Activated CD8-positive, alpha-beta memory T cell treated with anti-CD3 and anti-CD28 coated beads for 1 hour (primary cell): ENCODE measurements around the gene SMIM24.

Source experiments
- DNase-seq, 2 donors: peaks; one replicate each; pipeline ENCODE4 v3.0.0-alpha.2; 2020; ENCODE audit warnings: low read depth in 1 of 2; ENCODE audit errors: extremely low read depth in 1 of 2

Gene SMIM24

DNA sequence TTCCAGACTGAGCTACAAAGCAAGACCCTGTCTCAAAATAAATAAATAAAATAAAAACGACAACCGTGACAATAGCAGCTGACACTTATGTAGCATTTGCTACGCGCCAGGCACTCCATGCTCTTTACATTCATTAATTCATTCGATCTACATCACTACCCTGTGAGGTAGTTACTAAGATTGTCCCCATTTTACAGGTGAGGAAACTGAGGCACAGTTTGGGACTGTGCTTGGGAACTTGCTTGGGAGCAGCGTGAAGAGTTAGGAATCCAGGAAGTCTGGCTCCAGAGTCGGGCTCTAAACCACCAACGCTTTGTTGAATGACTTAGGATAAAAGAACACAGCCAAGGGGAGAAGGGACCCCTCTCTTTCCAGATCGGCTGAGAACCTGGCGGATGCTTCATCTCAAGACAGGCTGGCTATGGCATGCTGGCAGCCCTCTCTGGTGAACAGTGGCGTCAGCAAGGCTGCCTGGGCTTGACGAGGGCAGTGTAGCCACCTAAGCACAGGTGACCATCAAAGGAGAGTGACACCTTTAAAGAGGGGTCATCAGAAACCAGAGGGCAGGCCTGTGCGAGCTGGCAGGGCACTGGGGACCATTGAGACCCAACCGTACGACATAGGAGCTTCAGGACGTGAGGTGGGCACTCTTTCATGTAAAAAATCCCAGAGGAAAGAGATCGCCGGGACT lies 19.6 kb upstream of the SMIM24 start:
- no peak for DNase-seq

DNA sequence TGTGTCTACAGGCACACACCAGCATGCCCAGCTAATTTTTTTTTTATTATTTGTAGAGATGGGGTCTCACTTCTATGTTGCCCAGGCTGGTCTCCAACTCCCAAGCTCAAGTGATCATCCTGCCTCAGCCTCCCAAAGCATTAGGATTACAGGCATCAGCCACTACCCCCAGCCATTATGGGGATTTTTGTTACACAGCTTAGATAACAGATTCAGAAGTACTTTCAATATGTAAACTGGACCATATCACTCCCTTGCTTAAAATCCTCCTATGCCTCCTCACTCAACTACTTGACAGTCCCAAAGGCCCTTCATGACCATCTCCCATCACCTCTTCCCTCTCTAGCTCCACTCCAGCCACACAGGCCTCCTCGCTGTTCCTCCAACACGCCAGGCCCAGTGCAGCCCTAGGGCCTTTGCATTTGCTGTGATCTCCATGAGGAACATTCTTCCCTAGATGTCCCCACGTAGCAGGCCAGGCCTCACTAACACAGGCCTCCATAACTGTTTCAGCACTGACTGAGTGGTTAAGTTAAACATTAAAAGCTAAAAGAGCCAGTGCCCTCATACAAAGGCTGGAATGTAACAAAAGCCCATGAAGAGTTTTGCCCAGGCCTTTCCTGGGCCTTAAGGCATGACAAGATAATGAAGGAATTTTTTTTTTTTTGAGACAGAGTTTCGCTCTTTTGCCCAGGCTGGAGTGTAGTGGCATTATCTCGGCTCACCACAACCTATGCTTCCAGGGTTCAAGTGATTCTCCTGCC lies 17.6 kb upstream of the SMIM24 start:
- no peak for DNase-seq

DNA sequence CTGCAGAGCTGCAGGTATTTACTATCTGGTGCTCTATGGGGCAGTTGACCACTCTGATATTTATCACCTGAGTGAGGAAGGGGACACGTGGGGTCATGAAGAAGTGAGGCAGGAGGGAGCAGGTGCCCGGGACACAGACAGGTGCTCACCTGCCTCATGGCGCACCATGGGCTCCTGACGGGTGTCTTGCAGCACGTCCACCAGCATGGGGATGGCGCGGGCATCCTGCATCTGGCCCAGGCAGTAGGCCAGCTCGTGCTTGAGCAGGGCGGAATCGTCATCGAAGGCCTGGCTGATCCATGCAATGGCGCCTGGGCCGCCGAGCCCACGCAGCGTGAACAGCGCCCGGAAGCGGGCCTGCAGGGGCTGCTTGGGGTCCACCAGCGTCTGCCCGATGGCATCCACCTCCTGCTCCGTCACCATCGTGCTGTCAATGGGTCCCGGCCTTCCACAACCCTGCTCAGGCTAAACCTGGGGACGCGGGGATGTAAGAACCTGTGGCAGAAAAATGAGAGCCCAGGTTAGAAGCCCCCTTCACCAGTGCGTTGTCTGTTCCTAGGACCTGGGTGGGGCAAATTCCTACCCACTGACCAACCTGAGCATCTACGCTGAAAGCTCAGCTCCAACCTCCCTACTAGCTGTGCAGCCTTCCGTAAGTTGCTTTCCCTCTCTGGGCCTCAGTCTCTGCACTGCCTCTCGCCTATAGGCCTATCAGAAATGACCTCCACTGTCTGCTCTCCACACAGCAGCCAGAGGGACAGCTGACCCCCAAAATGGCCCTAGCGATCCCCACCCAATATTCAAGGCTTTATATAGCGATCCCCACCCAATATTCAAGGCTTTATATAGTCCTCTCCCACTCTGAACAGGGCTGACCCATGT lies 16.3 kb upstream of the SMIM24 start:
- DNase-seq: no peak

DNA sequence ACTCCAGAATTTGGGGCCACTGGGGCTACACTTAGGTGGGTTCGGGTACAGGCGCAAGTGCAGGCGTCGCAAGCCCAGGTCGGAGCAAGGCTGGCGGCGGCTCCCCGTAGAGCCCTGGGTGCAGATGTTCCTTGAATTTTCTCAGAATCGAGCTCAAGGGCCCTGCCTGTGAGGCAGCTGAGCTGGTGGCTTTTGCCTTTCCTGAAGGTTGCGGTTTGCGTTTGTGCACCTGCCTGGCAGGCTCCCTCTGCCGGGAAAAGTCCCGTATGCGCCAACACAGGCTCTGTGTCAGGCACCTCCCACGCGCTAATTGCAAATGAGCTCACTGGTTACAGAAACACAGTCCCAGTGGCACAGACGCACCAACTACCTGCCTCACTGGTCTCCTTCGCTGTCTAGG lies 14.2 kb upstream of the SMIM24 start:
- no peak for DNase-seq

DNA sequence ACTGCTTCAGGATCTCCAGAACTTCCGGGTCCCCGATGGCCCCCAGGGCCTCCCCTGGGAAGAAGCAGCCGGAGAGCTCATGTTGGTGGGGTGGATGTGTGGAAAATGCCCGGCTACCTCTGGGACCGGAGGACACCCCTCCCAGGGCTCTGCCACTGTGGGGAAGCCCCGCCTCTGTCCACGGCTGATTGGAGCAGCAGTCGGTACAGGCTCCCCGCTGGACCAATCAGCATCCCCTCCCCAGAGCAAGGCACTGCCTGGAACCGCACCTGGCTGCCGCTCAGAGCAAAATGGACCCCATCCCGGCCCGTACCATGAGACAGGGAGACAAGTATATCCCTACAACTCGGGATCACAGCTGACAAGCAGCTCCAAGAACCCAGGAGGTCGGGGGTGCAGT lies 13.7 kb upstream of the SMIM24 start:
- no peak for DNase-seq

DNA sequence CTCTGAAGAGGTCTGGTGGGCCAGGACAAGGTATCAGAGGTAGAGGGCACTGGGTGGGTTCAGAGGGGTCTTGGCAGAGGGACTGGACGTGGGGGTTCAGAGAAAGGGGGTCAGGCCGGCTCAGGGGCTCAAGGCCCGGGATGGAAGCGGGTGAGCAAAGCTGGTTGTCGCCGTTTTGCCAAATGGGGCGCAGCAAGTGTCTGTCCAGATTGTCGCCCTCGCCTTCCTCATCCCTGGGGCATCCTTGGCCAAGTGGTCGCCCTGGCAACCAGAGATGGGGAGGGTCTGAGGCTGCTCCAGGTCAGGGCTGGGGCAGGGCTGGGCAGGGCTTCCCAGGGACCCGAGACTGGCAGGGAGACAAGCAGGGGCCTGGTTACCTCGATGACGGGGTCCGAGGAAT lies 13.3 kb upstream of the SMIM24 start:
- no peak for DNase-seq

DNA sequence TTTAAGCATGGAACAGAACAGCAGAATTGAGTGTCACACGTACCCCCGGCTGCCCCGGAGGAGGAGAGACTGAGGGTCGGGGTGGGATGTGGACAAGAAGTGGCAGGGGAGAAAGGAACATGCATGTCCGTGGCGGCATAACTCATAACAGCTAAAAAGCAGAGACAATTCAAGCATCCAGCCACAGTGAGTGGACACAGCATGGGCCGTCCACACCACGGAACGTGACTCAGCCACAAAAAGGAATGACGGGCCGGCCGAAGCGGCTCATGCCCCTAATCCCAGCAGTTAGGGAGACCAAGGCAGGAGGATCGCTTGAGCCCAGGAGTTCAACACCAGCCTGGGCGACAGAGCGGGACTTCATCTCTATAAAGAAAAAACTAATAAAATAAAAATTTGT lies 12.6 kb upstream of the SMIM24 start:
- no peak for DNase-seq

DNA sequence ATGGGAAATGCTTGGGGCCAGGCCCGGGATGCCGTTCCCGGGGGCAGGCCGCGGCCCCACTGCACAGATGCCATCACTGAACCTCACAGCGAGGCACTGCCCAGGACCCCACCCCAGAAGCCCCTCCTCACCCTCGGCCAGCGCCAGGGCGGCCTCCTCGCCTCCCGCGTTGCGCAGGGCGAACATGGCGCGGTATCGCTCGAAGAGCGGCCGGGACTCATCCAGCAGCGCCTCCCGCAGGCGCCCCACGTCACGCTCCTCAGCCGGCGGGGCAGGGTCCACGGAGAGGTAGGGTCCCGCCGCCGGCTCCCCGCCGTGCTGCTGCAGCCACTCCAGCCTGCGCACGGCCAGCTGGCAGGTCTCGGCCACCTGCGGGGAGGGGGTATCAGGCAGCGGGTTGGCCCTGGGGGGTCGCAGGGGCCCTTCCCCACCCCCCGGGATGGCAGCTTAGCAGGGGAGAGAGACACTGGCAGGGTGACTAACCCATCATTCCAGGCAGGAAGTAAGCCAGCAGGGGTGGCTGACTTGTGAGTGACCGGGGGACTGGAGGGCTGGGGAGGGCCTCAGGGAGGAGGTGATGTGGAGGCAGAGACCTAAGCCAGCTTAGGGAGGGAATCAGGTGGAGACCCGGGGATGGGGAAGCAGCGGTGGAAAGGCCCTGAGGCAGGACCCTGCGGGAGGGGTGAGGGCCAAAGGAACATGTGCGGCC lies 12.0 kb upstream of the SMIM24 start:
- no peak for DNase-seq

DNA sequence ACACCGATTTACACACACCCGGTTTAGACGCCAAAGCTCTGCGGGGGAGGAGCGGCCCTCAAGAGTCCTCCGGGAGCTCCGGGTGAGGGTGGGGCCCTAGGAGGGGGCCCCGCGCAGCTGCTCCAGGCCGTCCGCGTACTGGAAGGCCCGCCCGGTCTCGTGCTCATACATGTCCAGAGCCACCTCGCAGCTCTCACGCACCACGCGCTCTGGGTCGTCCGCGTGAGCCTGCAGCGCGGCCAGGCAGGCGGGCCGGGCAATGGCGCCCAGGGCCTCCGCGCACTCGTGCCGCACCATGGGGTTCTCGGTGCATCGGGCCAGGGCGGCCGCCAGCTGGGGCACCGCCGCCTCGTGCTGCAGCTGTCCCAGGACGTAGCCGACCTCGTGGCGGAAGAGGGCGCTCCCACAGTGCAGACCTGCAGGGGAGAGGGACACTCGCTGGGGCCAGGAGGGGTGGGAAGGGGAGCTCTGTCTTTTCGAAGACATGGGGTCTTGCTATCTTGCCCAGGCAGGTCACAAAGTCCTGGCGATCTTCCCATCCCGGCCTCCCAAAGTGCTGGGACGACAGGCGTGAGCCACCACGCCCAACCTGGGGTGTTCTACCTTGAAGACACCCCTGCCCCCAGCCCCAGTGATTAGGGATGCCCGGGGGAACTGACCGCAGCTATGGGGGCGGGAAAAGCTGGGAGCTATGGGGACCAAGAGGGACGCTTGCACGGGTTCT lies 11.2 kb upstream of the SMIM24 start:
- no peak for DNase-seq

DNA sequence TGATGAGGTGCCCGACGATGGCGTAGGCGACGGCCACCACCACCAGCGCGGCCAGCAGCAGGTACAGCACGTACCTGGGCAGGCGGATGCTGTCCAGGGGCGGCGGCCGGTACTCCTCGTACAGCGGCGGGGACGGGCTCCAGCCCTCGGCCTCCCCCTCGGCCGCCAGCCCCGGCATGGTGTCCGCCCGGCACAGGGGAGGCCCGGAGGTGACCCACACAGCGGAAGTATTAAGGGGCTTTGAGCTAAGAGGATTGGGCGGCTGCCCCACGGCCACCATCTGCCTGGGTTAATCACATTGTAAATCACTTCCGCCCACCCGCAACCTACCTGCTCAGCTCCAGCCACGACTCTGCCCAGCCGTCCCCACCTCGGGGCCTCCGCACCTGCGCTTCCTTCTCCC lies 2.9 kb upstream of the SMIM24 start, which contains the start of gene SMIM44:
SMIM44 (minus strand) TSS at position 216 of the 403 bp plus-strand sequence; CDS start at position 178, 38 bp downstream.
- no peak for DNase-seq

DNA sequence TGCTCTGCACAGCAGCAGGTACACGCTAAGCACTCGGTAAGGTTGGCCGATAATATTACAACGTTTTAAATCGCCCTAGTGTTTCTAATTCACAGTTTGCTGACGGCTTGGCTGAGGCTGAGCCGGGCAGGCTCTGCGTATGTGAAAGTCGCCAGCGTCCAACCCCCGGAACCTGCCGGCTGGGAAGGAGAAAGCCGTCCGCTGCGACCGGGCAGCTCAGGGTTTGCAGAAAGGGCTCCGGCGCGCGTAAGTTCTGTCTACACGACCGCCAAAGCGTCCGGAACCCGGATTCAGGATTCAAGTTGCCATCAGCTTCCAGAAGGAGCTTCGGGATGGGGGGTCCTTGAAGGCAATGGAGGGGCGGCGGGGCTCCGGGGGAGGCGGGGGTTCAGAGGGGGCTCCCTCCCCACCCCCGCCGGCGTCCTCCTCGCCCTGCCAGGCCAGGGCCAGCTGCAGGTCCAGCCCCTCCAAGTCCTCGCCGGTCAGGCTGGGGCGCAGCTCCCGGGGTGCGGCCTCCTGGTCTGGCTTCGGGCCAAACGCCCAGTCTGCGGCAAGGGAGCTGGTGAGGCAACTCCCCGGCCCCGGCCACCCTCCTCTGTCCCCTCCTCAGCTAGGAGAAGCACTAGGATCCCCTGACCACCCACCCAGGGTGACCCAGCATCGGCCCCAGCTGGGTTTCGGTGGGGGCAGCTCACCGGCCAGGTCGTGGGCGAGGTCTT lies 2.3 kb upstream of the SMIM24 start:
- no peak for DNase-seq

DNA sequence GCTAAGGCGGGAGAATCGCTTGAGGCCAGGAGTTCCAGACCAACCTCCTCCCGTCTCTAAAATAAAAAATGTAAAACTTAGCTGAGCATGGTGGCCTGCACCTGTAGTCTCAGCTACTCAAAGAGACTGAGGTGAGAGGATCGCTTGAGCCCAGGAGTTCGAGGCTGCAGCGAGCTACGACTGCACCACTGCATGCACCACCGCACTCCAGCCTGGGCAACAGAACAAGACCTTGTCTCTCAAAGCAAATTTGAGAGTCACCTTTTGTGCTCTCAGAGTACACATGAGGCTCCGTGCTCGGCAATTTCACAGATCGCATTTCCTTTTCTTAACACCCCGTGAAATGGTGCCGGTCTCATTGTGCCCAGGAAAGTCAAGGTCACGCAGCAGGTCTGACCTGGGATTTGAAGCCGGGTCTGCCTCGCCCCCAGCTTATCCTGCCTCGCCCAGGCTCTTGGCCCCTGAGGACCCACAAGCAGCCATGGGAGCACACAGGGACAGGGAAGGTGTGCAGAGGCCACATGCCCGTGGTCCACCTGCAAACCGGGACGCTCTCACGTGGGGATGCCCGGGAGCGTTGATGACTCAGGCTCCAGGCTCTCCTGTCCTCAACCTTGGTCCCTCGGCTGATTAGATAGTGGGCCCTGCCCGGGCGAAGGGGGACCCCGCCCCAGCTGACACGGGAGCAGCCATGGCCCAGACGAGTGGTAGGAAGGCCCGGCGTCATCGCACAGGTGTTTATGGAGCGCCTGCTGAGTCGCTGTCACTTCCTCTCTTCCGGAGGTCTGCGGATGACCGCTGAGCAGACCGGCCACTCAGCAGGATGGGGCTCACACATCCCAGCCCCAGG lies 1.1 kb upstream of the SMIM24 start:
- DNase-seq: no peak

DNA sequence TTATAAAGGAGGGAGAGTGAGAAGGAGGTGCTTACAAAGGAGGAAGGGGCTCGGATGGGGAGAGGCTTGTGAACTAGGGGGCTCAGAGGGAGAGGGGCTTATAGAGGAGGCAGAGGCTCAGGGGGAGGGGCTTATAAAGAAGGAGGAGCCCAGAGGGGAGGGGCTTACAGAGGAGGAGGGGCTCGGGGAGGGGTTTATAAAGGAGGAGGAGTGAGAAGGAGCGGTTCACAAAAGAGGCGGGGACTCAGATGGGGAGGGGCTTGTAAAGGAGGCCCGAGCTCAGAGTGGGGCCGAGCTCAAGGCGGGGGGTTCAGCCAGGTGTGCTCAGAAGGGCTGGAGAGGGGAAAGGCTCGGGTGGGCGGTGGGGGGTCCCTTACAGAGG lies 500 bp downstream of the SMIM24 start:
- DNase-seq: no peak

DNA sequence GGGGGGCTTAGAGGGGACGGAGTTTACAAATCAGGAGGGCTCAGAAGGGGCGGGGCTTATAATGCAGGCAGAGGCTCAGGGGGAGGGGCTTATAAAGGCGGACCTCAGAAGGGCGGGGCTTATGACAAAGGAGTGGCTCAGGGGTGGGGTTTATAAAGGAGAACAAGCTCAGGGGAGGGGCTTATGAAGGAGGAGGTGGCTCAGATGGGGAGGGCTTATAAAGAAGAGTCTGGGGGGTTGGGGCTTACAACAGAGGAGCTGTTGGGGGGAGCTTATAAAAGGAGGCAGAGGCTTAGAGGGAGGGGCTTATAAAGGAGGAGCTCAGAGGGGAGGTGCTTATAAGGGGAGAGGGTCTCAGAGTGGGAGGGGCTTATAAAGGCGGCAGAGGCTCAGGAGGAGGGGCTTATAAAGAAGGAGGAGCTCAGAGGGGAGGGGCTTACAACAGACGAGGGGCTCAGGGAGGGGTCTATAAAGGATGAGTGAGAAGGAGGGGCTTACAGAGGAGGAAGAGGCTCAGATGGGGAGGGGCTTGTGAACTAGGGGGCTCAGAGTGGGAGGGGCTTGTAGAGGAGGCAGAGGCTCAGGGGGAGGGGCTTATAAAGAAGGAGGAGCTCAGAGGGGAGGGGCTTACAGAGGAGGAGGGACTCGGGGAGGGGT lies 1.0 kb downstream of the SMIM24 start:
- no peak for DNase-seq

DNA sequence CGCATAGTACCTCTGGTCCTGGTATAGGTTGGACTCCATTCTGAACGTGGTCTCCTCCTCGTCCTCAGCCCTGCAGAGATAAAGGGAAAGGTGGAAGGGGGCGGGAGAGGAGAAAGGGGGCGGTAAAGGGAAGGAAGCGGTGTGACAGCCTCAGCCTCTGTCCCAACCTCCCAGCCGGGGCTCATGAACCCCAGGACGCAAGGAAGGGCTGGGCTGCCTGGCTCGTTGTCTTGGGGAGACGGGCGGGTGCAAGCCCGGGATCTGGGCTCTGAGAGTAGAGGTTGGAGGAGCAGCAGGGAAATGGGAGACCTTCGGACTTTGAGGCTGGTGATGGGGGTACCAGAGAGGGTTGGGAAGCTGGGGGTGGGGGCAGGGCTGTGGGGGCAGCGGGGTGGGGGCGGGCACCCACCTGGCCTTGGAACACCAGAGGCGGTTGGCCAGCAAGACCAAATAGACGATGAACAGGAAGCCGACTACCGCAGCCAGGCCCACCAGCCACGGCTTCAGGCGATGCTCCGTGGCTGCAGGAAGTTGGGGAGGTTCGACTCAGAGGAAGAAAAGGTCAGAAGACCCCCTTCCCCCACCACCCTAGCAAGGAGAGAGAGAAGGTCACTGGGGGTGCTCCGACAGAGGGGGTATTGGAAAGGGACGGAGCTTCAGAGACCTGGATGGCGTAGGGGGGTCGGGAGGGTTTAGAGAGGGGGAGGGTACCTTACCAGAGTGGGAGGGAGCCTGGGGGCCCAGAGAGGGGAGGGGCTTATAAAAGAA lies 1.7 kb downstream of the SMIM24 start:
- DNase-seq: no peak

DNA sequence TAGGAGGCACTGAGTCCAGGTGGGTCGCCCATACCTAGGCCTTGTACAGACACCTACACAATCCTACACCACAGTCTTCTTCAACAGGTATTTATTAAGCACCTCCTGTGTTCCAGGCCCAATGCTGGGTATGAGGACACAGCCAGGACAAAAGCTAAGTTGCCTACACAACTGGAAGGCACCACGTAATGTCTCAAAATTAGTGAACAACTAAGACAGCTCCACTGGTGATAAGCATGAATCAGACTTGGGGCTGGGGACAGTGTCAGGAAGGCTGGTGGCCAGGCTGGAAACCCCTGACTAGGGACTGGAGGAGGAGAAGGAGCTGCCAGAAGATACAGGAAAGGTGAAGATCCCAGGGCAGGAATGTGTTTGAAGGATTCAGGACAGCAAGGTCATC lies 2.4 kb downstream of the SMIM24 start:
- no peak for DNase-seq

DNA sequence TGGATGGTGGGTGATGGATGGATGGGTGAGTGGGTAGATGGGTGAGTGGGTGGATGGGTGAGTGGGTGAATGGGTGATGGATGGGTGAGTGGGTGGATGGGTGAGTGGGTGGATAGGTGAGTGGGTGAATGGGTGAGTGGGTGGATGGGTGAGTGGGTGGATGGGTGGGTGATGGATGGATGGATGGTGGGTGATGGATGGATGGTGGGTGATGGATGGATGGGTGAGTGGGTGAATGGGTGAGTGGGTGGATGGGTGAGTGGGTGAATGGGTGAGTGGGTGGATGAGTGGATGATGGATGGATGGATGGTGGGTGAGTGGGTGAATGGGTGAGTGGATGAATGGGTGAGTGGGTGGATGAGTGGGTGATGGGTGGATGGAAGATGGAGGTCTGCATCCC lies 2.8 kb downstream of the SMIM24 start:
- no peak for DNase-seq
